Measurements from ENCODE around the gene CDHR2.

Gene CDHR2

DNA sequence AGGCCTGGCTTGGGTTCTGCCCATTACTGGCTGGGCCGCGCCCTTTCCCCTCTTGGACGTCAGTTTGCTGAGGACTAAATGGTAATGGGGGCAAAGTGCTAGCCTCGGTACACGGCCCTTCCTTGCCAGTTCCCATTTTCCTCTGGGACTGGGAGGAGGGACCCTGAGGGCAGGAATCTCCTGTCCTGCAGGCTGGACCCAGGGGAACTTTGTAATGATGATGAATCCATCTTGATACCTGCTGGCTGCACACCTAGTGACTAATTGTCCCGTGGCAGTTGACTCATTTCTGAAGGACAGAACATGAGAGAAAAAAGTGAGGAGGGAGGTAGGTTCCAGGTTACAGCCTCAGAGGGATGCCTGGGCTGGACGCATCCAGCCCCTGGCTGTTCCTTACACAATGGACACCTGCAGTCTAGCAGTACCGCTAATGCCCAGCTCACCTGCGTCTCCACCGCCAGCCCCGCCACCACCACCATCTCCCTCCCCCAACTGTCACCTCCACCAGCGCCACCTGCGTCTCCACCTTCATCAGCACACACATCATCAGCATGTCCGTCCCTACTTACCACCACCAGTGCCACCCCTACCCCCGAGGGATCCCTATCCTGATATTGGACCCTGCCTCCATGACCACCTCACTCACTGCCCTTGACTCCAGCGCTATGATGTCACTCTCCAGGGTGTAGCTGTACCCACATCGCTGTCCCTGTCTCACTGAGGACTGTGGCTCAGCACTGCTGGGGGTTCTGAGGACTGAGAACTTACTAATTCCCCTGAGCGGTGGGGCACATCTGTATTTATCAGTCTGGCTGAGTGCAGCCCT lies 4.3 kb downstream of the CDHR2 start:
- no peak for DNase-seq (ENCODE audit: low spot score)
- TF ChIP-seq, protein P1, sequence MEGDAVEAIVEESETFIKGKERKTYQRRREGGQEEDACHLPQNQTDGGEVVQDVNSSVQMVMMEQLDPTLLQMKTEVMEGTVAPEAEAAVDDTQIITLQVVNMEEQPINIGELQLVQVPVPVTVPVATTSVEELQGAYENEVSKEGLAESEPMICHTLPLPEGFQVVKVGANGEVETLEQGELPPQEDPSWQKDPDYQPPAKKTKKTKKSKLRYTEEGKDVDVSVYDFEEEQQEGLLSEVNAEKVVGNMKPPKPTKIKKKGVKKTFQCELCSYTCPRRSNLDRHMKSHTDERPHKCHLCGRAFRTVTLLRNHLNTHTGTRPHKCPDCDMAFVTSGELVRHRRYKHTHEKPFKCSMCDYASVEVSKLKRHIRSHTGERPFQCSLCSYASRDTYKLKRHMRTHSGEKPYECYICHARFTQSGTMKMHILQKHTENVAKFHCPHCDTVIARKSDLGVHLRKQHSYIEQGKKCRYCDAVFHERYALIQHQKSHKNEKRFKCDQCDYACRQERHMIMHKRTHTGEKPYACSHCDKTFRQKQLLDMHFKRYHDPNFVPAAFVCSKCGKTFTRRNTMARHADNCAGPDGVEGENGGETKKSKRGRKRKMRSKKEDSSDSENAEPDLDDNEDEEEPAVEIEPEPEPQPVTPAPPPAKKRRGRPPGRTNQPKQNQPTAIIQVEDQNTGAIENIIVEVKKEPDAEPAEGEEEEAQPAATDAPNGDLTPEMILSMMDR (IDR thresholded peaks at IDR 0.05; ENCODE audit: extremely low read depth, insufficient read depth, missing control alignments): no peak
- in situ Hi-C loops (cut with MboI; ENCODE audit: low pct_unique_long_range_greater_than_20kb, low sequenced_read_pairs, unreplicated experiment): no loop called here

GRCh38 chr5:176557846-176558245 lies 8.7 kb downstream of the CDHR2 start:
- in situ Hi-C loops (cut with MboI; ENCODE audit: low pct_unique_long_range_greater_than_20kb, low sequenced_read_pairs, unreplicated experiment): no loop called here
- DNase-seq (ENCODE audit: low spot score): no peak
- TF ChIP-seq, protein P1 (IDR thresholded peaks at IDR 0.05; ENCODE audit: extremely low read depth, insufficient read depth, missing control alignments): no peak

- in situ Hi-C loops (cut with MboI; ENCODE audit: low pct_unique_long_range_greater_than_20kb, low sequenced_read_pairs, unreplicated experiment): no loop called here
- TF ChIP-seq, protein P1 (IDR thresholded peaks at IDR 0.05; ENCODE audit: extremely low read depth, insufficient read depth, missing control alignments): no peak
- DNase-seq (ENCODE audit: low spot score): no peak
Observed at GRCh38 chr5:176559683-176560082, 10.5 kb downstream of the CDHR2 start.

GRCh38 chr5:176560364-176560763 lies 11.2 kb downstream of the CDHR2 start:
- in situ Hi-C loops (cut with MboI; ENCODE audit: low pct_unique_long_range_greater_than_20kb, low sequenced_read_pairs, unreplicated experiment): no loop called here
- no peak for DNase-seq (ENCODE audit: low spot score)
- TF ChIP-seq, protein P1 (IDR thresholded peaks at IDR 0.05; ENCODE audit: extremely low read depth, insufficient read depth, missing control alignments): no peak

- in situ Hi-C loops (cut with MboI; ENCODE audit: low pct_unique_long_range_greater_than_20kb, low sequenced_read_pairs, unreplicated experiment): no loop called here
- TF ChIP-seq, protein P1 (IDR thresholded peaks at IDR 0.05; ENCODE audit: extremely low read depth, insufficient read depth, missing control alignments): no peak
- DNase-seq (ENCODE audit: low spot score): no peak
Observed at GRCh38 chr5:176561259-176561658, 12.1 kb downstream of the CDHR2 start.

- in situ Hi-C loops (cut with MboI; ENCODE audit: low pct_unique_long_range_greater_than_20kb, low sequenced_read_pairs, unreplicated experiment): no loop called here
- TF ChIP-seq, protein P1 (IDR thresholded peaks at IDR 0.05; ENCODE audit: extremely low read depth, insufficient read depth, missing control alignments): no peak
- DNase-seq (ENCODE audit: low spot score): no peak
Observed at GRCh38 chr5:176562189-176562588, 13.0 kb downstream of the CDHR2 start.

Data from GM13977 (cell line).